Epidermal melanocyte (primary cell): Measurements from ENCODE around the gene KIR2DL1.
"Not testable (repeated sequence)": the region's sequence is repeated elsewhere in the genome, so short reads cannot be mapped to it uniquely, and the experiment has no call there.

Source experiments
- DNase-seq: peaks from one replicate; pipeline ENCODE4 v3.0.0; 2011; ENCODE audit warnings: low spot score; ENCODE audit not compliant: insufficient read length

The KIR2DL1 gene

GRCh38 chr19:54817670-54818536 is 48.3 kb downstream of the KIR2DL1 start:
- no peak for DNase-seq

- DNase-seq = not testable (repeated sequence)
These were observed 54.8 kb downstream of the KIR2DL1 start for GRCh38 chr19:54824416-54824815.

DNA sequence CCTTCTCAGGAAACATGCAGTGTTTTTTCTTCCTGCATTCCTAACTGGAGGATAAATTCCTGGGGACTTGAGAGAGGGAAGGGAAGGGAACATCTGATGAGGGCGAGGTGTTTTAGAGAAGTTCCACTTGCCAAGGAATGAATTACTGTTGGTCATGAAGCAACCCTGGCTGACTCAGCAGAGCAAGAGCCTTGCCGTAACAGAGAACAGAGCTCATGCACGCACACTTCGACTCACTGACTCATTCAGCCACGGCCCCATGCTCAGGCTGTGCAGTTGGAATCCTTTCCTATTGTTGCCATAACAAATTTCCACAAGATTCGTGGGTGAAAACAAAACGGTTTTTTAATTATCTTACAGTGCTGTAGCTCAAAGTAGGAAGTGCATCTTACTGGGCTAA is 55.7 kb downstream of the KIR2DL1 start:
- not testable (repeated sequence) for DNase-seq

GRCh38 chr19:54828064-54828463 is 58.5 kb downstream of the KIR2DL1 start:
- DNase-seq = not testable (repeated sequence)

GRCh38 chr19:54832496-54832895 is 62.9 kb downstream of the KIR2DL1 start, which contains the start of gene KIR2DS4:
TSS of gene KIR2DS4 (plus strand) at chr19:54832676.
- DNase-seq = not testable (repeated sequence)
